ENCODE measurements around the gene USP4. TPM values are rescaled to one million over a fixed set of nuclear protein-coding genes. Genes with fewer than 3 reads are reported as not detected.

The USP4 gene
- total RNA-seq, 4 donors from 2014 or later = 7.2 to 10.2 (median 9.1) TPM

GRCh38 chr3:49377483-49377882, 37.6 kb upstream of the USP4 start:
- in situ Hi-C loops (cut with MboI; ENCODE audit: low sequenced_read_pairs in 4 of 4) (no loop called here), intact Hi-C loops (cut with DNase I; ENCODE audit: low total_unique reads) (no loop called here)
- Histone ChIP-seq H3K27me3 (no peaks in the 10 kb centered on the region), H3K27ac (peak overlapping the region in 1 of 4 donors; percentile 12), H3K4me1 (peaks cover 0 to 19% of the 10 kb centered on the region in 2 donors), H3K4me3 (no peak overlapping the region), H3K36me3 (peaks cover 0 to 30% of the 10 kb centered on the region in 2 donors), H3K9me3 (no peaks in the 10 kb centered on the region)
- peak in 1 of 2 donors; percentile 12 for ATAC-seq
- no peak for TF ChIP-seq CTCF (IDR thresholded peaks at IDR 0.05 in 4 of 5, conservative IDR thresholded peaks at IDR 0.05 in 1 of 5)
- DNase-seq = no peak

- DNase-seq (no peak), ATAC-seq (no peak)
- H3K27ac ChIP-seq = no peak overlapping the region
- peaks cover 0 to 3% of the 10 kb centered on the region in 2 donors for H3K4me1 ChIP-seq
- TF ChIP-seq POLR2A (IDR thresholded peaks at IDR 0.05) (no peak), CTCF (IDR thresholded peaks at IDR 0.05 in 4 of 5, conservative IDR thresholded peaks at IDR 0.05 in 1 of 5) (no peak)
- no peaks in the 10 kb centered on the region for H3K9me3 ChIP-seq
- intact Hi-C loops (cut with DNase I; ENCODE audit: low total_unique reads) = no loop called here
- in situ Hi-C loops (cut with MboI; ENCODE audit: low sequenced_read_pairs in 4 of 4) = no loop called here
- H3K4me3 ChIP-seq = no peak overlapping the region
- no peaks in the 10 kb centered on the region for H3K27me3 ChIP-seq
- peaks cover 0 to 63% of the 10 kb centered on the region in 2 donors for H3K36me3 ChIP-seq
Measured at GRCh38 chr3:49371946-49372345, 32.1 kb upstream of the USP4 start.

GRCh38 chr3:49370585-49371290, 30.9 kb upstream of the USP4 start:
- H3K4me1 ChIP-seq = peaks cover 0 to 3% of the 10 kb centered on the region in 2 donors
- in situ Hi-C loops (cut with MboI; ENCODE audit: low sequenced_read_pairs in 4 of 4) (no loop called here), intact Hi-C loops (cut with DNase I; ENCODE audit: low total_unique reads) (no loop called here)
- TF ChIP-seq POLR2A (IDR thresholded peaks at IDR 0.05) (no peak), CTCF (IDR thresholded peaks at IDR 0.05 in 4 of 5, conservative IDR thresholded peaks at IDR 0.05 in 1 of 5) (no peak)
- DNase-seq = no peak
- no peak for ATAC-seq
- H3K4me3 ChIP-seq = no peak overlapping the region
- no peak overlapping the region for H3K27ac ChIP-seq
- H3K27me3 ChIP-seq = no peaks in the 10 kb centered on the region
- H3K9me3 ChIP-seq = no peaks in the 10 kb centered on the region
- peaks cover 0 to 75% of the 10 kb centered on the region in 2 donors for H3K36me3 ChIP-seq

- intact Hi-C loops (cut with DNase I; ENCODE audit: low total_unique reads) (no loop called here), in situ Hi-C loops (cut with MboI; ENCODE audit: low sequenced_read_pairs in 4 of 4) (no loop called here)
- peaks cover 5 to 8% of the 10 kb centered on the region in 2 donors for H3K4me1 ChIP-seq
- no peak overlapping the region for H3K4me3 ChIP-seq
- no peaks in the 10 kb centered on the region for H3K9me3 ChIP-seq
- DNase-seq = no peak
- H3K27me3 ChIP-seq = no peaks in the 10 kb centered on the region
- H3K27ac ChIP-seq = no peak overlapping the region
- H3K36me3 ChIP-seq = peaks cover 0 to 82% of the 10 kb centered on the region in 2 donors
- ATAC-seq = no peak
- no peak for TF ChIP-seq CTCF (IDR thresholded peaks at IDR 0.05 in 4 of 5, conservative IDR thresholded peaks at IDR 0.05 in 1 of 5)
- no peak for TF ChIP-seq POLR2A (IDR thresholded peaks at IDR 0.05)
Measured at GRCh38 chr3:49362561-49362960, 22.7 kb upstream of the USP4 start.

All from gastrocnemius medialis (tissue), 4 donors.